Germinal center (tissue), 1 donor: ENCODE results near the gene HEPN1.

Experiments used
- DNase-seq: peaks from one replicate; pipeline ENCODE4 v3.0.0; 2012; ENCODE audit warnings: mixed read lengths, low spot score

Gene HEPN1

DNA sequence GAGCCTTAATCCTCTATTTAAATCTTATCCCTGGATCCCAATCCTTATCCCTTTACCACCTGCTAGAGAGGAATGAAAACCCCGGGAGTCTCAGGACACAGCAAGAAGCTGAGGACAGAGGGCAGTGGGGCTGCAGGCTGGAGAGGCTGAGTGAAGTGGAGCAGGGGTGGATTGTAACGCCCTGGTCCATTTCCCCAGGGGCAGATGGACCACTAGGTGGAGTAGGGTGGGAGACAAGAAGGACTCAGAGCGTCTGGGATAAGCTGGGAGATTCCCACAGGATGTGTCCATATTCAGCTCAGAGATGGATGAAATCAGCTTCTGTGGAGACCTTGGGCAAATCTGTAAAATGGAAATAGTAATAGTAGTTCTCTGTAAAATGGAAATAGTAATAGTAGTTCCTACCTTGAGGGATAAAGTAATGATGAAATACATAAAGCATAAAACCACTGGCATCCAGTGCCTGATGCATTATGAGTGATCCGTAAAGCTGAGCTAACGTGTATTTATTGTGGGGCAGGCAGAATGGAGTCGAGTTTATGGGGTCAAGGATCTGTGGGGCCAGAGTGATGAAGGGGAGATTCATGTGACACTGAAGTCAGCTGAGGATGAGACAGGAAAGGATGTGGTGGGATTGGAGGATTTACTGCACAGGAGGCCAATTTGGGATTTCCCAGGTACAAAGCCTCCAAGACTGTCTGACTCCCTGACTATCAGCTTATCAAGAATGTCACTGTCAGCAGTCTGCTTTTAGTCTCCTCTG, 19.5 kb upstream of the HEPN1 start:
- DNase-seq = no peak

GRCh38 chr11:124900464-124900863, 18.6 kb upstream of the HEPN1 start:
- no peak for DNase-seq

DNA sequence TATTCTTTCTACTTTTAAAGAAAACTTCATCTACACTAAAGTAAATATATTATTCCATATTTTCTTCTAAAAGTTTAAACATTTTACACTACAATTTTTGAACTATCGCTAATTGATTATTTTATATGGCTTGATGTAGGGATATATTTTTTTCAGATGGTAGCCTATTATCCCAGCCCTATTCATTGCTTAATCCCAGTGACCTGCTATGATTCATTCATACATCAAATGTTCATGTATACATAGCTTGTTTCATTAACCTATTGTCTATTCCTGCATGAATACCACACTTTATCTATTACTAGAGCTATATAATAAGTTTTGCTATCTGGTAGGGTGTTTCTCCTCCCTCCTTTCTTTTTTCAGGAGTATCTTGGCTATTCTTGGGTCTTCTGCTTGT, 16.4 kb upstream of the HEPN1 start:
- DNase-seq = no peak

DNA sequence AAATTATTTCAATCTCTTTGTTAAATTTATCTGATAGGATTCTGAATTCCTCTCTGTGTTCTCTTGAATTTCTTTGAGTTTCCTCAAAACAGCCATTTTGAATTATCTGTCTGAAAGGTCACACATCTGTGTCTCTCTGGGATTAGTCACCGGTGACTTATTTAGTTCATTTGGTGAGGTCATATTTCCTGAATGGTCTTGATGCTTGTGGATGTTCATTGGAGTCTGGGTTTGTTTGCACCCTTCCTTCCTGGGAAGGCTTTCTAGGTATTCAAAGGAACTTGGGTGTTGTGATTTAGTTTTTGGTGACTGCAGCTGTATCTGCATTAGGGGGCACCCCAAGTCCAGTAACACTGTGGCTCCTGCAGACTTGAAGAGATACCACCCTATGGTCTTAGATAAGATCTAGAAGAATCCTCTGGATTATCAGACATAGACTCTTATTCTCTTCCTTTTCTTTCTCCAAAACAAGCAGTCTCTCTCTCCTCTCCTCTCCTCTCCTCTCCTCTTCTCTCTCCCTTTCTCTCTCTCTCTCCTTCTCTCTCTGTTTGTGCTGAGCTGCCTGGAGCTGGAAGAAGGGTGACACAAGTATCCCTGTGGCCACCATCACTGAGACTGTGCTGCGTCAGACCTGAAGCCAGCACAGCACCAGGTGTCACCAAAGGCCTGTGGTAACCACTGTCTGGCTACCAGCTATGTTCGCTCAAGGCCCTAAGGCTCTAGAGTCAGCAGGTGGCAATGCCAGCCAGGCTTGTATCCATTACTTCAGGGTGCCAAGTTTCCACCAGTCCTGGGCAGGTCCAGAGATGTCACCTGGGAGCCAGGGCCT, 3.3 kb upstream of the HEPN1 start:
- no peak for DNase-seq

DNA sequence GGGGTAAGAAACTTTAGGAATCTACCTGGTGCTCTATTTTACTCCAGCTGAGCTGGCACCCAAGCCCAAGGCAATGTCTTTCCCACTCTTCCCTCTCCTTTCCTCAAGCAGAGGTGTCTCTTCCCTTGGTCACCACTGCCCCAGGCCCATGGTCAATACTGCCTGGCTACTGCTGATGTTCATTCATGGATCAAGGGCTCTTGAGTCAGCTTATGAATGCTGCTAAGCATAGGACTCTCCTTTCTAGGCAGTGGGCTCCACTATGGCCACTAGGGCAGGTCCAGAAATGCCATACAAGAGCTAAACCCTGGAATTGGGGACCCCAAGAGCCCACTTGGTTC, 2.7 kb upstream of the HEPN1 start:
- DNase-seq = no peak

DNA sequence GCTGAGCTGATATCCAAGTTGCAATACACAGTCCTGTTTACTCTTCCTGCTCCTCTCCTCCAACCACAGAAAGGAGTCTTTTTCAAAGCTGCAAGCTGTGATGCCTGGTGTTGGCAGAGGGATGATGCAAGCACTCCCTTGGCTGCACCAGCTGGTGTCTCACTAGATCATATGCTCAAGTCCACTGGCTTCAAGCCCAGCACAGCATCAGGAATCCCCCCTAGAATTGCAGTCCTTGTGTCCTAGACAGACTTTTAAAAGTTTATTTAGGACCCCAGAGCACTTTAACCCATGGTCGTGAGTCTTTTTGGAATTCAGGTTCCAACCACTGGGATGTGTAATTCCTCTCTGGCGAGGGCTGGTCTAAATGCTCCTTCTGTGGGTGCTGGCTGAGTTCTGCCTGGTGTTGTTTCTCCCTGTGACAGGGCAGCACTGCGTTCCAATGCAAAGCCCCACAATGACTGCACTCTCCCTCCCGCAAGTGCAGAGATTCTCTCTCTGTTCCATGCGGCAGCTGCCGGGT, 1.9 kb upstream of the HEPN1 start:
- DNase-seq = no peak

GRCh38 chr11:124919898-124920297, 848 bp downstream of the HEPN1 start:
- DNase-seq = no peak

DNA sequence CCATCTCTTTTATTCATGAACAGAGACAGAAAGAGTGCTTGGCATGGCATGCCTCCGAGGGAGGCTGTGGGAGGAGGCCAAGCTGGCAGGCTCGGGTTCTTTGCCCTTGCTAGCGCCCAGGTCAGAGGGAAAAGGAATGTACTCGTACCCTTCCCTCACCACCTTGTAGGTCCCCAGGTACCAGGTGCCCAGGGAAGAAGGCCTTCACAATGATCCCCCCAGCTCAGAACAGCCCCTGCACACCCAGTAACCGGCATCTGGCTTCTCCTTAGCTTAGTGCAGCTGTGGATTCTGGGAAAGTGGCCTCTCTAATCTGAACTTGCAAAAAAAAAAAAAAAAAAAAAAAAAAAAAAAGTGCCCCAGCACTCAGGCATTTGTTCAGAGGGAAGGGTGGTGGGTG, 1.3 kb downstream of the HEPN1 start:
- no peak for DNase-seq

GRCh38 chr11:124920870-124921609, 2.0 kb downstream of the HEPN1 start:
- peak; percentile 90 for DNase-seq

DNA sequence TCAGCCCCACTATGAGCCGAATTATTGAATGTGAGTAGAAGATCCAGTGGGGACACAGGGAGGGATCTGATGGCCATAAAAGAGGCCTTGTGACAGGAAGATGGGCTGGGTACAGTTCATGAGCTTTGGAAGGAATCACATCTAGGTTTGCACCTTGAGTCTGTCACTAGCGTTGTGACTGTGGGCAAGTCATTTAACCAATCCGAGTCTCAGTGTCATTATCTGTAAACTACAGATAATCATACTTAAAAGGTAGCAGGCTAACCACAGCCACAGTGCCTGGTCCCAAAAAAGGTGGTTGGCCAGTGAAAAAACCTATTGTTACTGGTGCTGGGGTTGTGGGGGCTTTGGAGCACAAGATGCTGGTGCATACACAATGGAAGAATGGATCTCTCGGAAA, 3.8 kb downstream of the HEPN1 start:
- no peak for DNase-seq

GRCh38 chr11:124923296-124923695, 4.2 kb downstream of the HEPN1 start:
- no peak for DNase-seq

- DNase-seq = no peak
These were observed 10.1 kb downstream of the HEPN1 start for GRCh38 chr11:124928942-124929665.

GRCh38 chr11:124930799-124931198, 11.7 kb downstream of the HEPN1 start:
- no peak for DNase-seq

GRCh38 chr11:124934862-124935547, 16.0 kb downstream of the HEPN1 start:
- DNase-seq = no peak

- no peak for DNase-seq
These were observed 16.8 kb downstream of the HEPN1 start, which contains the start of gene HEPACAM for GRCh38 chr11:124935548-124936514. Gene HEPACAM, minus strand, starts transcription at chr11:124936047. Its CDS starts 41 bp downstream, at chr11:124936006.

GRCh38 chr11:124937336-124937935, 18.4 kb downstream of the HEPN1 start:
- DNase-seq = no peak

GRCh38 chr11:124938206-124938765, 19.2 kb downstream of the HEPN1 start:
- DNase-seq = no peak

- DNase-seq = no peak
These were observed 19.9 kb downstream of the HEPN1 start for GRCh38 chr11:124938970-124939369.

DNA sequence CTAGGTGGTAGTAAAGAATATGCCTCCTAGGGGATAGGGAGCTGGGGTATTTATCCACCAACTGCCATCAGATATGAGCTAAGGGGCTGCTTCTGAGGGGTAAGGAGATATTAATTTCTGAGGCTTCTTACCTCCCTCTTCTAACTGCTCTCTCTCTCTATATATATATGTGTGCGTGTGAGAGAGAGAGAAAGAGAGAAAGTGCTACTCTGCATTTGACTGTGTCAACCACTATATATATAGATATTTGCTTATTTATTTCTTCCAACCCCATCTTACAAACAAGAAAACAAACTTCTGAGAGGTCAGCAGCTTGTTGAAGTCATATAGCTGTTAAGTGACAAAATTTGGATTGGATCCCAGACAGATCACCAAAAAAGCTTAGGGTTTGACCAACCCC, 22.7 kb downstream of the HEPN1 start:
- DNase-seq = no peak
